Body of pancreas (tissue), 4 donors: ENCODE results near the gene HJURP. TPM values are rescaled to one million over a fixed set of nuclear protein-coding genes. Genes with fewer than 3 reads are reported as not detected.

Experiments
- ATAC-seq: fragments of 150-250 bp; one replicate; pipeline ENCODE4 v1.9.1; 2016
- DNase-seq, 4 donors: peaks; one replicate each; pipeline ENCODE4 v3.0.0-alpha.2; 2019
- H3K27ac ChIP-seq, 4 donors: fragments of 200-600 bp; sonication (generic); 1 replicate in 3 of 4; 2 replicates in 1 of 4; pipeline versions ENCODE4 v1.5.1 to v1.6.1; 2016 to 2019; ENCODE audit warnings: mild to moderate bottlenecking in 1 of 4, mixed read lengths in 1 of 4, moderate library complexity in 1 of 4
- H3K27me3 ChIP-seq, 2 donors: fragments of 200-600 bp; sonication (generic); one replicate each; pipeline ENCODE4 v1.6.0; 2016; ENCODE audit warnings: mild to moderate bottlenecking in 1 of 2
- H3K36me3 ChIP-seq, 2 donors: fragments of 200-600 bp; sonication (generic); replicated peaks in 1 of 2; 2 replicates each; pipeline ENCODE4 v1.5.1; 2016; ENCODE audit warnings: low read depth in 2 of 2; ENCODE audit not compliant: insufficient read depth in 1 of 2
- H3K4me1 ChIP-seq: fragments of 200-600 bp; sonication (generic); one replicate; pipeline ENCODE4 v1.6.0; 2016
- H3K4me3 ChIP-seq, 2 donors: fragments of 200-600 bp; sonication (generic); 1 replicate in 1 of 2; 2 replicates in 1 of 2; pipeline ENCODE4 v1.5.1; 2016 to 2019
- H3K9me3 ChIP-seq, 3 donors: fragments of 200-600 bp; sonication (generic); 1 replicate in 2 of 3; 2 replicates in 1 of 3; pipeline ENCODE4 v1.5.1; 2016
- CTCF ChIP-seq, 7 experiments: fragments of 450-650 bp in 4 of 7; fragments of 200-600 bp in 3 of 7; sonication (generic) in 3 of 7; IDR thresholded peaks; one replicate each; pipeline ENCODE4 v1.5.1; 2016 to 2019; ENCODE audit warnings: antibody characterized with exemption in 7 of 7
- POLR2A ChIP-seq, 3 donors: fragments of 450-650 bp; IDR thresholded peaks; one replicate each; pipeline ENCODE4 v1.6.1; 2016; ENCODE audit warnings: antibody characterized with exemption in 3 of 3, mild to moderate bottlenecking in 2 of 3
- WGBS, 2 donors: methylation state at CpG; one replicate each; pipeline ENCODE4 v1.1.5; 2017; 5-methylcytosine and 5-hydroxymethylcytosine counted together
- intact Hi-C: fragments of 100-400 bp; cut with DNase I; formaldehyde crosslinking; loops from one replicate; pipeline ENCODE4 v1.15.1; 2023
- total RNA-seq, 2 donors: library from RNA; depleted of rRNA; stranded (reverse); fragments of >200 nt; gene quantifications; one replicate each; pipeline ENCODE4 v1.1.0, GENCODE V29; 2016

HJURP gene
- total RNA-seq, 2 donors from 2014 or later = 3.6 TPM; not detected in 1

- 44 to 67% methylated on average over 1 to 2 of the region's 2 CpGs for WGBS, 2 donors
- H3K4me3 ChIP-seq = no peak overlapping the region
Measured at GRCh38 chr2:233803292-233803911, 50.9 kb downstream of the HJURP start.

GRCh38 chr2:233802132-233802815 lies 52.1 kb downstream of the HJURP start:
- H3K27me3 ChIP-seq = no peaks in the 10 kb centered on the region
- H3K4me1 ChIP-seq = no peaks in the 10 kb centered on the region
- no peak for ATAC-seq
- DNase-seq = no peak
- no peaks in the 10 kb centered on the region for H3K9me3 ChIP-seq
- TF ChIP-seq CTCF (IDR thresholded peaks at IDR 0.05) = no peak
- TF ChIP-seq POLR2A (IDR thresholded peaks at IDR 0.05) = no peak
- intact Hi-C loops = no loop called here
- H3K27ac ChIP-seq = no peak overlapping the region
- 33 to 52% methylated on average over 1 to 3 of the region's 3 CpGs for WGBS, 2 donors
- no peak overlapping the region for H3K4me3 ChIP-seq
- no peaks in the 10 kb centered on the region for H3K36me3 ChIP-seq

More at GRCh38 chr2:233803292-233803911, 50.9 kb downstream of the HJURP start:
- Histone ChIP-seq H3K36me3 (no peaks in the 10 kb centered on the region), H3K4me1 (no peaks in the 10 kb centered on the region), H3K27me3 (no peaks in the 10 kb centered on the region), H3K9me3 (no peaks in the 10 kb centered on the region), H3K27ac (no peak overlapping the region)
- DNase-seq = no peak
- TF ChIP-seq POLR2A (IDR thresholded peaks at IDR 0.05) (no peak), CTCF (IDR thresholded peaks at IDR 0.05) (no peak)
- no peak for ATAC-seq
- intact Hi-C loops = no loop called here

GRCh38 chr2:233801357-233802131 lies 52.8 kb downstream of the HJURP start:
- DNase-seq (no peak), ATAC-seq (no peak)
- TF ChIP-seq CTCF (IDR thresholded peaks at IDR 0.05) (no peak), POLR2A (IDR thresholded peaks at IDR 0.05) (no peak)
- Histone ChIP-seq H3K27ac (no peak overlapping the region), H3K4me1 (no peaks in the 10 kb centered on the region), H3K27me3 (no peaks in the 10 kb centered on the region), H3K9me3 (no peaks in the 10 kb centered on the region), H3K36me3 (no peaks in the 10 kb centered on the region), H3K4me3 (no peak overlapping the region)
- intact Hi-C loops = no loop called here
- WGBS, 2 donors = 55 to 68% methylated on average over 8 to 9 of the region's 9 CpGs

- no peak for ATAC-seq
- intact Hi-C loops = no loop called here
- no peaks in the 10 kb centered on the region for H3K4me1 ChIP-seq
- no peak overlapping the region for H3K4me3 ChIP-seq
- H3K36me3 ChIP-seq = no peaks in the 10 kb centered on the region
- H3K27me3 ChIP-seq = no peaks in the 10 kb centered on the region
- no peak overlapping the region for H3K27ac ChIP-seq
- 64 to 70% methylated on average over 7 of the region's 7 CpGs for WGBS, 2 donors
- no peak for TF ChIP-seq CTCF (IDR thresholded peaks at IDR 0.05)
- no peak for TF ChIP-seq POLR2A (IDR thresholded peaks at IDR 0.05)
- H3K9me3 ChIP-seq = no peaks in the 10 kb centered on the region
- DNase-seq = no peak
Measured at GRCh38 chr2:233800208-233800607, 54.1 kb downstream of the HJURP start.
